ENCODE data around the gene AP1B1. TPM values are rescaled to one million over a fixed set of nuclear protein-coding genes. Genes with fewer than 3 reads are reported as not detected.

Gene AP1B1
- total RNA-seq, 1 experiment from 2014 or later: 77.9 TPM

- ChIA-PET CTCF (no interaction called here), POLR2A (no interaction called here)
- H3K36me3 Mint-ChIP-seq: peaks cover 7% of the 10 kb centered on the region; the same call in 1 of the 2 replicates
- H3K4me3 Mint-ChIP-seq: no peak overlapping the region
- H3K27me3 Mint-ChIP-seq (ENCODE audit: low read depth): no peaks in the 10 kb centered on the region
- DNase-seq (ENCODE audit: low spot score) (no peak), ATAC-seq (no peak)
- peak overlapping the region; percentile 66 for H3K27ac Mint-ChIP-seq
- H3K4me1 Mint-ChIP-seq: no peaks in the 10 kb centered on the region
- TF ChIP-seq ELF4 (CRISPR knock-in tag; IDR thresholded peaks at IDR 0.05; ENCODE audit: low read depth) (no peak), ETV6 (CRISPR knock-in tag; IDR thresholded peaks at IDR 0.05) (no peak), ZNF416 (CRISPR knock-in tag; IDR thresholded peaks at IDR 0.05) (no peak), ZNF232 (CRISPR knock-in tag; IDR thresholded peaks at IDR 0.05) (no peak), FOXP4 (CRISPR knock-in tag; IDR thresholded peaks at IDR 0.05) (no peak), SMAD4 (CRISPR knock-in tag; IDR thresholded peaks at IDR 0.05) (no peak), E2F4 (CRISPR knock-in tag; IDR thresholded peaks at IDR 0.05; ENCODE audit: borderline replicate concordance, low read depth) (no peak), OVOL2 (CRISPR knock-in tag; IDR thresholded peaks at IDR 0.05; ENCODE audit: borderline replicate concordance) (no peak), CREB1 (CRISPR knock-in tag; IDR thresholded peaks at IDR 0.05) (no peak), MLX (CRISPR knock-in tag; IDR thresholded peaks at IDR 0.05) (no peak), CTCF (IDR thresholded peaks at IDR 0.05) (no peak), ZNF512 (CRISPR knock-in tag; IDR thresholded peaks at IDR 0.05; ENCODE audit: borderline replicate concordance) (no peak)
- H3K9me3 Mint-ChIP-seq: no peaks in the 10 kb centered on the region
These were observed 58.8 kb downstream of the AP1B1 start for GRCh38 chr22:29329581-29329980.

- Mint-ChIP-seq H3K4me1 (no peaks in the 10 kb centered on the region), H3K27me3 (ENCODE audit: low read depth) (no peaks in the 10 kb centered on the region), H3K27ac (peak overlapping the region; percentile 66), H3K4me3 (no peak overlapping the region), H3K9me3 (no peaks in the 10 kb centered on the region), H3K36me3 (peaks cover 7% of the 10 kb centered on the region; the same call in 1 of the 2 replicates)
- POLR2A ChIA-PET: interaction anchor here (0.5 kb wide), 1 partner anchor 1879 kb away, joined by 6 read pairs; no protein-coding TSS in a partner anchor
- TF ChIP-seq E2F4 (CRISPR knock-in tag; IDR thresholded peaks at IDR 0.05; ENCODE audit: borderline replicate concordance, low read depth) (no peak), TEAD4 (CRISPR knock-in tag; IDR thresholded peaks at IDR 0.05) (no peak), NFE2L1 (CRISPR knock-in tag; IDR thresholded peaks at IDR 0.05) (no peak), SOX15 (CRISPR knock-in tag; IDR thresholded peaks at IDR 0.05) (no peak), CTCF (IDR thresholded peaks at IDR 0.05) (no peak), NR2C2 (CRISPR knock-in tag; IDR thresholded peaks at IDR 0.05) (no peak), AR (CRISPR knock-in tag; IDR thresholded peaks at IDR 0.05) (no peak)
- CTCF ChIA-PET: interaction anchor here (0.8 to 2.5 kb wide), 5 partner anchors 8 to 175 kb away, joined by 3 to 7 read pairs (median 3); no protein-coding TSS in a partner anchor
- ATAC-seq (no peak), DNase-seq (ENCODE audit: low spot score) (no peak)
These were observed 59.5 kb downstream of the AP1B1 start for GRCh38 chr22:29328566-29329500.
